GM19238 (cell line): ENCODE data around the gene MAT1A.
"Not testable (repeated sequence)": the region's sequence is repeated elsewhere in the genome, so short reads cannot be mapped to it uniquely, and the experiment has no call there.

Experiments
- DNase-seq: peaks from one replicate; pipeline ENCODE4 v3.0.0; 2011; ENCODE audit warnings: low spot score; ENCODE audit not compliant: insufficient read length

The MAT1A gene

GRCh38 chr10:80265740-80266512 is 23.5 kb downstream of the MAT1A start:
- no peak for DNase-seq

DNA sequence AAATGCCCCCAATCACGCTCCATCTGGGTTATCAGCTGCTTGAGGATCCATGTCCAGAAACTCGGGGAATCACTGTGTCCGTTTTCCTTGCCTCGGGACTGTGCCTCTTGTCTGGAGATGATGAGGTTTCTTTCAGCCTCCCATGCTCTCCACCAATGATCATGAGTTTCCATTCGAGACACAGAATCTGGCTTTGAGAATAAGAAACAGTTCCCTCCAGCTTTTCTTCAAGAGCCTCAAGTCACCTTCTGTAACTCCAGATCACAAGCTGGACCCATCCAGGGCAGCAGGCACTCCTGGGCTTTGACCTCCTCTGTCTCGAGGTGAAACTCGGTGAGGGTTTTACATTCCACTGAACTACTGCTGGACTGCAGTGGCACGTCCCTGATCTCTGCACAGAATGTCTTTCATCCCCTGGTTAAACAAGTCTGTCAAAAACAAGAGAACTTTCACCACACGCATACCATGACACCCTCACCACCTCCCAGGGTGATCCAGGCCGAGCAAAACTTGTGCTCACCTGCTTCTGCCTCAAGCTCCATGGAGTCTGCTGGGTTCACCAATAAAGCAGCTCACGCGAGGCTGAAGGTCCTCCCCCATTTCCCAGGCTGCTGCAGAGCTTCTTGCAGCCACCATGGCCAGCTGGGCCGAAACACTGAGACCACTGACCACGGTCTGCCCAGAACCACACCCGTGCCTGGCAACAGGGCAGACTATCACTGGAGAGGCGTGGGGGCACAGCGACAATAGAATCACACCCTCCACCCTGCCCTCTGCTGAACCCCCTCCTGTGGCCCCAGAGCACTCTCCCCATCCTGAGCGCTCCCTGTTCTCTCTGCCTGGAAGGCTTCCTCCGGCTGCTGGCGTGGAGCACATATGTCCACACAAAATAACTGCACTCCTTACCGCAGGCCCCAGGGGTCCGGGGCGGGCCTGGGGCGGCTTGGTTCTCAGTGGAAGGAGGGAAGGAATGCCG is 25.1 kb downstream of the MAT1A start:
- no peak for DNase-seq

GRCh38 chr10:80261316-80262030 is 28.0 kb downstream of the MAT1A start:
- DNase-seq = no peak

DNA sequence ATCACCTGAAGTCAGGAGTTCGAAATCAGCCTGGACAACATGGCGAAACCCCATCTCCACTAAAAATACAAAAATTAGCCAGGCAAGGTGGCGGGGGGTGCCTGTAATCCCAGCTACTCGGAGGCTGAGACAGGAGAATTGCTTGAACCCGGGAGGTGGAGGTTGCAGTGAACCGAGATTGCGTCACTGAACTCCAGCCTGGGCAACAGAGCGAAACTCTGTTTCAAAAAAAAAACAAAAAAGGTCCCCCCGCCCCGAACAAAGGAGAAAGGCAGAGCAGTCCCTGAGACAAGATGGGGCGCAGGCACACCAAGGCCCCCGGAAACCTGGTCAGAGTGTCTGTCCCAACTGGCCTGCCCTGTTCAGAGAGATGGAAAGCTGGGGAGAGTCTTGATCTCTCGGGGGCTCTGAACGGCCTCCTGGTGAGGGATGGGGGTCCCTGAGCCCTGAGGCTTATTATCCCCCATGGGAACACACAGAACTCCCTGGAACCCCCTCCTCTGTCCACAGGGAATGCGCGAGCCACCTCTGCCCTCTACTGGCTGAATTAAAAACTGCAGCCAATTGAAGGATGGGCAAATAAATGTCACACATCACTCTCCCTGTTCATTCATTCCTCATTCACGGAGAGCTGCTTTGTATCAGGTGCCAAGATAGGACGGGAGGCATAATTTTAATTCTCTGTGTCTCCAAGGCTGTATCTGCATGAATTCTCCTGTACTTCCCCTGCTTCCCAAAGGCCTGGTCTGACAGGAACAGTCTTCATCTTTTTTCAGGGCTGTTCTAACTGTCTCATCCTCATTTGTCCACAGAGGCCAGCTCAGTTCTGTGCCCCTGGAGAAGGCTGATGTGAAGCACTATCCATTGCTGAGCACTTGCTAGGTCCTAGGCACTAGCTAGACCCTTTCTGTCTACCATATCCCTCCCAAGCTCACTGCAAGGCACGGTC is 28.9 kb downstream of the MAT1A start:
- DNase-seq = no peak

GRCh38 chr10:80259405-80259871 is 30.0 kb downstream of the MAT1A start:
- no peak for DNase-seq

DNA sequence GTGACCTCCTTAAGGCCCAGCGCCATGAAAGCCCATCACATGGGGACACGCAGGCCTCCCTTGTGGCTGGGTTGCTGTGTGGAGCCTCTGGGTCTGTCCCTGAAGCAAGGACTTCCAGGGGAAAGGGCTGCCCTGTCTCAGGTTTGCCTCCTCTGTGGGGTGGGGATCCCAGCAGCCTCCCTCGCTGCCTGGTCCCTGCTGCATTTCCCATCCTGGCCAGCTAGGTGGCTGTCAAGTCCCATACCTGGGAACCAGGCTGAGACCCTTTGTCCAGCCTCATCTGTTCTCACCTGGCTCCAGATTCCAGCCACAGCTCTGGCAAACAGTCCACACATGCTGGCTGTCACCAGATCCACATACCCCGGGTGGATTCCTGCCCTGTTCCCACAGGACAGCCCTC is 32.7 kb downstream of the MAT1A start:
- not testable (repeated sequence) for DNase-seq

DNA sequence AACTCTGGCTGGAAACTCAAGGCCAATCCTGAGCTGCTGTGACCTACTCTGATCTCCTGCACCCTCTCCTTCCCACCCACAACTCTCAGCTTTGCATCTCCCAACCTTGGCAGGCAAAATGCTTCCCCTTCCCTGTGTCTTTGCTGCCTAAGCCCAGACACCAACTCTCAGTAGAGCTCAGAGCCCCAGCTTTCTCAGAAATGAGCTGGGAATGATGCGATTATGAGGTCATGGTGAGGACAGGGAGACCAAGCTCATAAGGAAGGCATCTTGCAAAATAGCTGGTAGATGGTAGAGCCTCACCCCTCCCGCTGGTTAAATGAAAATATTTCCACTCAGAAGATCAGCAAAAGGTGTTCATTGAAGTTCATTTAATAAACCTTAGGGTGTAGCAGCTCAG is 34.7 kb downstream of the MAT1A start:
- DNase-seq = not testable (repeated sequence)

GRCh38 chr10:80253963-80254271 is 35.5 kb downstream of the MAT1A start:
- DNase-seq = not testable (repeated sequence)

DNA sequence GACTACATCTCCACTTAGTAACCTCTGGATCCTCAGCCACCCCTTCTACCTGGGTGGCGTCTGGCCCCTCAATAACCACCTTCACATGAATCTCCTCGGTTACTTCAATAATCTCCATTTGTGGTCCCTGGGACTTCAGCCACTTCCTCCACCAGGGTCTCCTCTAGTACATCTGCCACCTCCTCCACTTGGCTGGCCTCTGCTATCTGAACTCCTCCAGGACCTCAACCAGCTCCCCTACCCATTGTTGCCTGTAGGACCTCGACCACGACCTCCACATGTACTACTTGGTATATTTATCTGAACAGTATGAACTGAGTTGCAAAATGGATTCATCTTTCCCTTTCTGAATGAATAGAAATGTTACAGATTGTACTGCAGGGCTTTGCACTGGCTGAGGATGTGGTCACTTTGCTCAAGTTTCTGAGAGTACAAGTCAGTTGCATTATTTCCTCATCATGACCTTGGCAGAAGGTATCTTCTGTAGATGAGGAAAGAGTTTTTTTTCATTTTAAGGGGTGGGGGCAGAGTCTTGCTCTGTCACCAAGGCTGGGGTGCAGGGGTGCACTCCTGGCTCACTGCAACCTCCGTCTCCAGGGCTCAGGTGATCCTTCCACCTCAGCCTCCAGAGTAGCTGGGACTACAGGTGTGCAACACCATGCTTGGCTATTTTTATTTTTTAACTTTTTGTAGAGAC is 36.0 kb downstream of the MAT1A start:
- no peak for DNase-seq

- DNase-seq = no peak
These were observed 37.1 kb downstream of the MAT1A start for GRCh38 chr10:80252296-80252887.

DNA sequence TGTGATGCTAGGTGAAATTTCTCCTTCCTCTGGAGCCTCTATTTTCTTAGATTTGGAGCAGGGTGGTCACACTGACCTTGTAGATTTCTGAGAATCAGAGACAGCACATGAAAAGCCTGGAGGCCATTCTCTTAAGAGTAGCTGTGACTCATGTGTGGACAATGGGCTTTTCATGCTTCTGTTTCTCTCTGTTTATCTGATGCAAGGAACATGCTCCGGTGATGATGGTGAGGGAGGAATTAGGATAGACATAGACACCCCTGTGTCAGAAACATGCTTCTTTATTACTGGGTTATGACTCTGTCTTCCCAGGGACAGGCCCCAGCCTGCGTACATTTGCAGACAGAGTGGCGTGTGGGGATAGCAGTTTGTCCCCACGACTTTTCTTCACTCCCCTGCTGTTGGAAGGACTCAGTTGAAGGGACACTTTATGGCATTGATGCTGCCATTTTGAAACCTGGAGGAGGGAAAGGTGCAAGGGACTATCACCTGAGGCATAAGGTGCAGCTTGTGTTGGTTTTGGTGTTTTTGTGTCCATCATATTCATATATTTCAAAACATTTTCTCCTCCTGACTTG is 37.7 kb downstream of the MAT1A start:
- DNase-seq = not testable (repeated sequence)

- DNase-seq = not testable (repeated sequence)
These were observed 39.1 kb downstream of the MAT1A start for GRCh38 chr10:80250399-80250798.

GRCh38 chr10:80249906-80250305 is 39.6 kb downstream of the MAT1A start:
- not testable (repeated sequence) for DNase-seq

GRCh38 chr10:80247611-80248010 is 41.8 kb downstream of the MAT1A start:
- not testable (repeated sequence) for DNase-seq

DNA sequence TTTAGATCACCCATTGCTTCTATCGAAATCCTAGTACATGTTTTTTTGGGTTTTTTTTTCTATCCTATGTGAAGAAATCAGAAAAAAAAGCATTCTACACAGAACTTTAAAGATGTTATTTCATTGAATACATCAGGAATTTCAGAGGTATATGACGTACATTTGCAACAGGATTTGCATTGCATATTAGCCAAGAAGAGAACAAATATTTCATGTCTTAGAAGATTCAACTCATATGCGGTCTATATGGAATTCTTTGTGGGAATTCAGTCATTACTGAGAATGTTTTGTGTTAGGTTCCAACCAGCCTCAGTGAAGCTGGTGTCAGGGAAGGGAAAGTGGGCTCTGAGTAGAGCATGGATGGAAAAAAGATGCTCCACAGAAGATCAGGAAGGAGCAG is 45.1 kb downstream of the MAT1A start:
- not testable (repeated sequence) for DNase-seq

DNA sequence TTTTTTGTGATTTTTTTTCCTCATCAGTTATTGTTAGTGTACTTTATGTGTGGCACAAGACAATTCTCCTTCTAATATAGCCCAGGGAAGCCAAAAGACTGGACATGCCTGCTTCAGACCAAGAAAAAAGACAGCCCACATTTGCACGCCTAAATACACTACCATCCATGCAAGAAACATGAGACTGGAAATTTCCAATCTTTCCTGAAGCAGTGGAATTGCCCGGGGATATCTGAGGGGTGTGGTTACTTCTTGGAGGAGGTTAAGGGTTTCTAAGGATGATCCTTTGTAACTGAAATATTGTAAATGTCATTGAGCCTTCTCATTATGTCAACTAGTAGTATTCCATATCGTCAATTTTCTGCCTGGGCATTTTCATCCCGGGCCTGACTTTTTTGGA is 47.1 kb downstream of the MAT1A start:
- not testable (repeated sequence) for DNase-seq

GRCh38 chr10:80236457-80236856 is 53.0 kb downstream of the MAT1A start:
- not testable (repeated sequence) for DNase-seq

GRCh38 chr10:80234331-80235235 is 54.9 kb downstream of the MAT1A start:
- DNase-seq = not testable (repeated sequence)
